ENCODE results near the gene CYTH3. TPM values are rescaled to one million over a fixed set of nuclear protein-coding genes. Genes with fewer than 3 reads are reported as not detected.
A peak's percentile ranks its signal among the peaks of the same experiment; 100 is the strongest.

CYTH3 gene
- polyA plus RNA-seq, 2 of the 4 experiments (the other 2 are of a cell fraction), result 18.6 to 24.2 TPM

DNA sequence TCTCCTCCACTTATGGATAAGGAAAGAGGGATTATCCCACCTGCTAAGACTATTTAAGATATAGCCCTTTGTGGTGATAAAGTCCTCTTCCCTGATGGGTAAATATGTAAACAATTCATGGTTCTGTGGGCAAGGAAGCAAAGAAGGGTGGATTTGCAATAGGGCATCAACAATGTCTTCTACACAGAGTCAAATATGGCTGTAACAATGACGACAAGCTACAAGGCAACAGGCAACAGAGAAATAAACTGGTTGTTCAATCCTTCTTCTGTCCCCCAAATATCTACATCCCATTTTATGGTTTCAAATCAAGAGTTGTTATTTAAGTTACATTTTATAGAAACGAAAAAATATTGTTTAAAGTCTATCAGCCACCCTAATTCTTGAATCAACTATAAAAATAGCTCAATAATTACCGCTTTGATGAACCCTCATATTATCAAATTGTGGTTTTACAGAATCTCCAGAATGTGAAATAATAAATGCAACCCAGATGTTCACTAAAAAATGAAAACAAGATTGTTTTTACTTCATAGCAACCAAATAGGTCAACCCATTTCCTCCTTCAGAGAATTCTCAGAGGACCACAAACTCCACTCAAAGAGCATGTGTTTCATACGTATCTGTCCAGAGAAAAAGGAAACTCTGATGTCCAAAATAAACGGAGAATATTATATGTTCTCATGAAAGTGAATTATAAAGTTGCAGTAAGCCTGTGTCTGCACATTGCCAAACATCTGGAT, 13.8 kb downstream of the CYTH3 start:
- no peak for TF ChIP-seq NFE2L2 (conservative IDR thresholded peaks at IDR 0.05; ENCODE audit: low read length)
- TF ChIP-seq MAZ (IDR thresholded peaks at IDR 0.05; ENCODE audit: borderline replicate concordance, low read depth, low read length), result no peak
- no peak for TF ChIP-seq NR3C1 (IDR thresholded peaks at IDR 0.05)
- no peak for TF ChIP-seq POLR2AphosphoS2 (conservative IDR thresholded peaks at IDR 0.05; ENCODE audit: low read length)
- TF ChIP-seq HOXB5 (CRISPR knock-in tag; IDR thresholded peaks at IDR 0.05), result no peak
- TF ChIP-seq NPAS2 (CRISPR knock-in tag; IDR thresholded peaks at IDR 0.05; ENCODE audit: borderline replicate concordance), result no peak
- TF ChIP-seq, protein P1, sequence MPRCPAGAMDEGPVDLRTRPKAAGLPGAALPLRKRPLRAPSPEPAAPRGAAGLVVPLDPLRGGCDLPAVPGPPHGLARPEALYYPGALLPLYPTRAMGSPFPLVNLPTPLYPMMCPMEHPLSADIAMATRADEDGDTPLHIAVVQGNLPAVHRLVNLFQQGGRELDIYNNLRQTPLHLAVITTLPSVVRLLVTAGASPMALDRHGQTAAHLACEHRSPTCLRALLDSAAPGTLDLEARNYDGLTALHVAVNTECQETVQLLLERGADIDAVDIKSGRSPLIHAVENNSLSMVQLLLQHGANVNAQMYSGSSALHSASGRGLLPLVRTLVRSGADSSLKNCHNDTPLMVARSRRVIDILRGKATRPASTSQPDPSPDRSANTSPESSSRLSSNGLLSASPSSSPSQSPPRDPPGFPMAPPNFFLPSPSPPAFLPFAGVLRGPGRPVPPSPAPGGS (IDR thresholded peaks at IDR 0.05), result no peak
- TF ChIP-seq ESRRA (IDR thresholded peaks at IDR 0.05; ENCODE audit: borderline replicate concordance, low read length), result no peak
- no peak for TF ChIP-seq JUNB (IDR thresholded peaks at IDR 0.05)
- TF ChIP-seq CEBPB (IDR thresholded peaks at IDR 0.05), result no peak
- TF ChIP-seq RAD21 (conservative IDR thresholded peaks at IDR 0.05 in 1 of 2, IDR thresholded peaks at IDR 0.05 in 1 of 2), result no peak
- no peak for TF ChIP-seq HOXA7 (CRISPR knock-in tag; IDR thresholded peaks at IDR 0.05)
- TF ChIP-seq RFX5 (IDR thresholded peaks at IDR 0.05), result no peak
- no peak for TF ChIP-seq RCOR1 (IDR thresholded peaks at IDR 0.05; ENCODE audit: low read depth, low read length)
- TF ChIP-seq TFCP2L1 (CRISPR knock-in tag; IDR thresholded peaks at IDR 0.05), result no peak
- TF ChIP-seq, protein P2, sequence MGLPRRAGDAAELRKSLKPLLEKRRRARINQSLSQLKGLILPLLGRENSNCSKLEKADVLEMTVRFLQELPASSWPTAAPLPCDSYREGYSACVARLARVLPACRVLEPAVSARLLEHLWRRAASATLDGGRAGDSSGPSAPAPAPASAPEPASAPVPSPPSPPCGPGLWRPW (IDR thresholded peaks at IDR 0.05), result no peak
- no peak for TF ChIP-seq ZFP36 (IDR thresholded peaks at IDR 0.05; ENCODE audit: borderline replicate concordance, partially characterized antibody)
- no peak for TF ChIP-seq FOXS1 (CRISPR knock-in tag; IDR thresholded peaks at IDR 0.05)
- H3K4me1 ChIP-seq, result peaks cover 67% of the 10 kb centered on the region
- WGBS (ENCODE audit: missing lambda C conversion rate), result 68% methylated on average over 5 of the region's 5 CpGs
- peak overlapping the region; percentile 46 for H3K4me2 ChIP-seq
- H3K4me3 ChIP-seq, result no peak overlapping the region
- no peaks in the 10 kb centered on the region for H3K9me3 ChIP-seq
- DNase-seq (ENCODE audit: low read depth in 1 of 2, low spot score in 1 of 2) (no peak), ATAC-seq (no peak), FAIRE-seq (no peak)
- H3K27ac ChIP-seq, result no peak overlapping the region
- CTCF ChIA-PET, result no interaction called here
- POLR2A ChIA-PET, result no interaction called here

DNA sequence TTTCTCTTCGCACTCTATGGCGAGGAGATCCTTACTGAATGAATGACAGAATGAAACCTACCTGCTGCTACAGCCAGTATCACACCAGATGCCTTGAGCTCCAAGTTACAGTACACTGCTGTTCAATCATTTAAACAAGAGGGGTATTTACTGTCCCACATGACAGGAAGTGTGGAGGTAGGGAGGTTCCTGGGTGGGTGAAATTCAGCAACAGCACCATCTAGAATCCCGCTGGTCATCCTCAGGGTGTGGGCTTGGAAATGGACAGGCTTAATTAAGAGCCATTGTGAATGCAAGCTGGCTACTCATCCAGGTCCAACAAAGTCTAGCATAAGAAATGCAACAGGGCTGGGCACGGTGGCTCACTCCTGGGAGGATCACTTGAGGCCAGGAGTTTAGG, 14.7 kb downstream of the CYTH3 start:
- CTCF ChIA-PET, result interaction anchor here (1.2 to 2.2 kb wide), 2 partner anchors 14 to 66 kb away, joined by 5 to 10 read pairs; no protein-coding TSS in a partner anchor
- 91% methylated on average over 4 of the region's 4 CpGs for WGBS (ENCODE audit: missing lambda C conversion rate)
- Histone ChIP-seq H3K9me3 (no peaks in the 10 kb centered on the region), H3K27ac (no peak overlapping the region), H3K4me2 (no peak overlapping the region), H3K4me1 (peaks cover 61% of the 10 kb centered on the region), H3K4me3 (no peak overlapping the region)
- DNase-seq (ENCODE audit: low read depth in 1 of 2, low spot score in 1 of 2) (no peak), ATAC-seq (no peak), FAIRE-seq (no peak)
- TF ChIP-seq GATA3 (IDR thresholded peaks at IDR 0.05; ENCODE audit: borderline replicate concordance), result no peak
- TF ChIP-seq NPAS2 (CRISPR knock-in tag; IDR thresholded peaks at IDR 0.05; ENCODE audit: borderline replicate concordance), result no peak
- TF ChIP-seq, protein P3, sequence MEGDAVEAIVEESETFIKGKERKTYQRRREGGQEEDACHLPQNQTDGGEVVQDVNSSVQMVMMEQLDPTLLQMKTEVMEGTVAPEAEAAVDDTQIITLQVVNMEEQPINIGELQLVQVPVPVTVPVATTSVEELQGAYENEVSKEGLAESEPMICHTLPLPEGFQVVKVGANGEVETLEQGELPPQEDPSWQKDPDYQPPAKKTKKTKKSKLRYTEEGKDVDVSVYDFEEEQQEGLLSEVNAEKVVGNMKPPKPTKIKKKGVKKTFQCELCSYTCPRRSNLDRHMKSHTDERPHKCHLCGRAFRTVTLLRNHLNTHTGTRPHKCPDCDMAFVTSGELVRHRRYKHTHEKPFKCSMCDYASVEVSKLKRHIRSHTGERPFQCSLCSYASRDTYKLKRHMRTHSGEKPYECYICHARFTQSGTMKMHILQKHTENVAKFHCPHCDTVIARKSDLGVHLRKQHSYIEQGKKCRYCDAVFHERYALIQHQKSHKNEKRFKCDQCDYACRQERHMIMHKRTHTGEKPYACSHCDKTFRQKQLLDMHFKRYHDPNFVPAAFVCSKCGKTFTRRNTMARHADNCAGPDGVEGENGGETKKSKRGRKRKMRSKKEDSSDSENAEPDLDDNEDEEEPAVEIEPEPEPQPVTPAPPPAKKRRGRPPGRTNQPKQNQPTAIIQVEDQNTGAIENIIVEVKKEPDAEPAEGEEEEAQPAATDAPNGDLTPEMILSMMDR (IDR thresholded peaks at IDR 0.05), result no peak
- no peak for TF ChIP-seq EHMT2 (IDR thresholded peaks at IDR 0.05; ENCODE audit: low read depth)
- no peak for TF ChIP-seq JUNB (IDR thresholded peaks at IDR 0.05)
- TF ChIP-seq, protein P4, sequence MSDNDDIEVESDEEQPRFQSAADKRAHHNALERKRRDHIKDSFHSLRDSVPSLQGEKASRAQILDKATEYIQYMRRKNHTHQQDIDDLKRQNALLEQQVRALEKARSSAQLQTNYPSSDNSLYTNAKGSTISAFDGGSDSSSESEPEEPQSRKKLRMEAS (IDR thresholded peaks at IDR 0.05), result no peak
- no peak for TF ChIP-seq FOXS1 (CRISPR knock-in tag; IDR thresholded peaks at IDR 0.05)
- TF ChIP-seq EP300 (IDR thresholded peaks at IDR 0.05), result no peak
- no peak for TF ChIP-seq CEBPB (IDR thresholded peaks at IDR 0.05)
- TF ChIP-seq KDM5A (IDR thresholded peaks at IDR 0.05), result no peak
- POLR2A ChIA-PET, result no interaction called here

All from A549 (cell line).